NCI-H2171 treated with DMSO at 0.1 percent for 48 hours (cell line): ENCODE results near the gene CLASRP.
A peak's percentile ranks its signal among the peaks of the same experiment; 100 is the strongest.

Experiments
- DNase-seq: peaks from one replicate; lab custom pipeline; 2025; lab: John Stamatoyannopoulos, UW

Gene CLASRP

DNA sequence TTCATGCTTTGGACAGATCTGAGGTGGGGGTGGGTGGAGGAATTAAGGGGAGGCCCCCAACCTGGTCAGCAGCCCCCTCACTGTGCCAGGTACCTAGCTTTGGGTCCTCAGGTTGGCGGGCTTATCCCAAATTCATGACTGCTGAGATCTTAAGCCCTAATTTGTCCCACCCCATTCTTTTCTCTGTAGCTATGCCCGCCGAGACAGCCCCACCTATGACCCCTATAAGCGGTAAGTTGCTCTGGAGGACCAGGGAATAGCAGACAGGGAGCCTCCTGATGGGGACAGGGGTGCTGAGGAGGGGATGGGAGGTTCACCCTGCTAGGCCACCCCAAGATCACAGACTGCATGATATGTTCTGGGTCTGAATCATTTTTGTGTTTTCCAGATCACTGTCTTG is 23.1 kb downstream of the CLASRP start:
- DNase-seq: no peak

- DNase-seq: no peak
Measured at GRCh38 chr19:45063851-45064801, 25.3 kb downstream of the CLASRP start.

DNA sequence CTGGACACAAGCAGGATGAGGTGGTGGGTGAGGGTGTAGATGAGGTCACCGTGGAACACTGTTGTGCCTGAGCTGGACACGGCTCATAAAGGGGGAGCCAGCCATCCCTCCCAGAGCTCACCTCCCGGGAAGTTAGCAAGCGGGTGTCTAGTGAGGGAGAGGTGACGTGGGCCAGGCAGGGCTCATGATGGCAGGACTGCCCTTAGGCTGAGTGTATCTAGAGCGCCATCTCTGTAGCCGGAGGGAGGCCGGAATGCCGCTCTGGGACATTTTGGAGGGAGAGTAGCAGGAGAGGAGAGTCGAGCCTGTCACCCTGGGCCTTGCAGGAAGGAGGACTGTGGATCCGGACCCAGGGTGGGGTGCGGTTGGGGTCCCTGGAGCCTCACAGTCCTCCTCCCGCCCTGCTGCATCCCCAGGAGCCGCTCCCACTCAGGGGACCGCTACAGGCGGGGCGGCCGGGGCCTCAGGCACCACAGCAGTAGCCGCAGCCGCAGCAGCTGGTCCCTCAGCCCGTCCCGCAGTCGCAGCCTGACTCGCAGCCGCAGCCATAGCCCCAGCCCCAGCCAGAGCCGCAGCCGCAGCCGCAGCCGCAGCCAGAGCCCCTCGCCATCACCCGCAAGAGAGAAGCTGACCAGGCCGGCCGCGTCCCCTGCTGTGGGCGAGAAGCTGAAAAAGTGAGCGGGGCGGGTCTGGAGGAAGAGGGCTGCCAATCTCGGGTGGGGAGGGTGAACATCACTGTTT is 28.2 kb downstream of the CLASRP start:
- DNase-seq: no peak

- no peak for DNase-seq
Measured at GRCh38 chr19:45068041-45068440, 29.2 kb downstream of the CLASRP start.

DNA sequence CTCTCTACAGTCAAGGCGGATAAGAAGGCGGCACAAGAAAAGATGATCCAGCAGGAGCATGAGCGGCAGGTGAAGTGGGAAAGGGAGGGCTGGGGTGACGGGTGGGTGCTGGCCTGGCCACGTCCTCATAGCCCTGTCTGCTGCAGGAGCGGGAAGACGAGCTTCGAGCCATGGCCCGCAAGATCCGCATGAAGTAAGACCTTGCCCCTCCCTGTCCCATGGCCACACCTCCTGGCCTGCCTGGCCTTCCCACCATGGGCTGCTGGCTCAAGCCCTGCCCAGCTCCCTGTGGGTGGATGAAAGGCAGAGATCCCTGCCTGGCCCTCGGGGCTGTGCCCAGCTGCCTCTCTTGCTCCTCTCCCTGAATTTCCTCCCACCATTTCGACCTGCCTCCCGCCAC is 30.2 kb downstream of the CLASRP start:
- no peak for DNase-seq

DNA sequence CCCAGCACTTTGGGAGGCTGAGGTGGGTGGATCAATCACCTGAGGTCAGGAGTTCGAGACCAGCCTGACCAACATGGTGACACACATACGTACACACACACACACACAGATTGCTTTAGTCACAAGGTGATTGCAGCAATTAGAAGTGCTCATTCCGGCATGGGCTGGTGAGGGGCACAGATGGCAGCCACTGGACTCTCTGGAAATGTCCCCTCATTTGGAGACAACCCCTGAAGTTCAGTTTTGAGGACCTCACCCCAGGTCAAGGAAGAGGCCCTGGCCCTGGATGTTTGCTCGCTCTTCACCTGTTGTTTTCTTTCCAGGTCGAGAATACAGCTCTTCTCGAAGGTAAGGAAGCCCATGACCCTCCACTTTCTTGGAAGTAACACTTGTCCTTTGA is 31.4 kb downstream of the CLASRP start:
- no peak for DNase-seq

- DNase-seq: no peak
Measured at GRCh38 chr19:45070861-45071544, 32.2 kb downstream of the CLASRP start.

- no peak for DNase-seq
Measured at GRCh38 chr19:45071545-45071938, 32.7 kb downstream of the CLASRP start.

DNA sequence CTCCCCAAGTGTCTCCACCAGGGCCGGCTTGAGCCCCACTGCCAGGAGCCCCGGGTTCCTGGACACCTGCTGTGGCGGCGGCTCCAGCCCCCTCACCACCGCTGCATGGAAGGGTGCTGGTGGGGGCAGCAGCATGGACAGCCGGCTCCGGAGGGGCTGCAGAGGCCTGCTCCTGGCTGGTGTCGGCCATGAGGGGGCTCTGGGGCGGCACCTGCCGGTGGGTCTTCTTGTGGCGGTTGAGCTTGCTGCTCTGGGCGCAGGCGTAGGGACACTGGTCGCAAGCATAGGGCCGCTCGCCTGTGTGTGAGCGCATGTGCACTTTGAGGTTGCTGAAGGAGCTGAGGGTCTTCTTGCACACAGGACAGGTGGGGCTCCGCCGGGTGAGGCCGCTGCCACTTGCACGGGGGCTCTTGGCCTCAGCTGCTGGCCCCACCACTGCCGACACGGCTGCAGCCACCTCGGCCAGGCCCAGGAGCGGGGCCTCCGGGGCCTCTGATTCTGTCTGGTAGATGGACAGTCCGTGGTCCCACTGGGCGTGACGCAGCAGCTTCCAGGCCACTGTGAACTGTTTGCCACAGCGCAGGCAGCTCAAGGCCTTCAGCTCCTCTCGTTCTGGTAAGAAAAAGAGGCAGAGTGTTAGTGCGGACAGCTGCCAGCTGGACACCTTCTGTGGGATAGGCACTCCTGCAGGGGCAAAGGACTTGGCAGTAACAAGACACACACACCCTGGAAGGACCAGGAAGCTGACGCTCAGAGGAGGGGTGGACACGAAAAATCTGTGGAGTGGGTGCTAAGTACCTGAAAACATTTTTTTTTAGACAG is 33.3 kb downstream of the CLASRP start:
- DNase-seq: no peak

- DNase-seq: no peak
Measured at GRCh38 chr19:45074744-45075300, 36.0 kb downstream of the CLASRP start.

- DNase-seq: no peak
Measured at GRCh38 chr19:45075301-45076028, 36.6 kb downstream of the CLASRP start.

- peak; percentile 65 for DNase-seq
Measured at GRCh38 chr19:45076029-45076850, 37.4 kb downstream of the CLASRP start, which contains the start of gene ZNF296. TSS of gene ZNF296 (minus strand) at chr19:45076478. CDS start at chr19:45076373, 105 bp downstream.

DNA sequence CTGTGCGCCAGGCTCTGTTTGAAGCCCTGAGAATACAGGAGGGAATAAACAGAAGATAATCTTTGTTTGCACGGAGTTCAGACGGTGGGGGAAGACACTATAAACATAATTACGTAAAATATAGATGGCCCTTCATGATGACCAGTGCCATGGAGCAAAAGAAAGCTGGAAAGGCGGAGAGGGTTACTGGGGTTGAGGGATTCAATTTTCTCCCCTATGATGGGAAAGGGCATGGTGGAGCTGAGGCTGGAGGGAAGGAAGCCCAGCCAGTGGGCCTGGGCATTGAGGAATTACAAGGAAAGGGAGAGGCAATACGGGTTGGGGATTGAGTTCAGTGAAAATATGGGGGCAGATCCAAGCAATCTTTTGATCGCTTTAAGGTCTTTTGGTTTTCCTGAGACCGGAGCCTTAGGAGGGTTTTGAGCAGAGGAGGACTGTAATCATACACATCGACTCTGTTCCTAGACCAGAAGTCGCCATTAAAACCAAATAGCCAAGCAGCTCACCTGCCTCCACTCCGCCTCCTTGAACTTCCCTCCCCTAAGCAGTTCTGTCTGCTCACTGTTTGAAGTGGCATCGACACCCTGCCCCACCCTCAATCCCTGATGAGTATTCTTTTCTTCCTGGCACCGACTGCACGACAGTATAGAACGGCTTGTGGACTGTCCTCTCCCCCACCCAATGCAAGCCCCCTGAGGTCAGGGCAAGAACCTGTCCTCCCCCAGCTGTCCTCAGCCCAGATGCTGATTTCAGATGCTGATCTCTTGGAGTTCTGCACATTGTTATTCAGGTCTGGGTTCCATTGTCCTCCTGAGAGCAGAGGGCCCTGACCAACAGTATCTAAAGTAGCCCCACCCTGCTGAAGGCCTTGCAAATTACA is 38.2 kb downstream of the CLASRP start:
- no peak for DNase-seq

GRCh38 chr19:45078390-45079062 is 39.7 kb downstream of the CLASRP start:
- DNase-seq: no peak

DNA sequence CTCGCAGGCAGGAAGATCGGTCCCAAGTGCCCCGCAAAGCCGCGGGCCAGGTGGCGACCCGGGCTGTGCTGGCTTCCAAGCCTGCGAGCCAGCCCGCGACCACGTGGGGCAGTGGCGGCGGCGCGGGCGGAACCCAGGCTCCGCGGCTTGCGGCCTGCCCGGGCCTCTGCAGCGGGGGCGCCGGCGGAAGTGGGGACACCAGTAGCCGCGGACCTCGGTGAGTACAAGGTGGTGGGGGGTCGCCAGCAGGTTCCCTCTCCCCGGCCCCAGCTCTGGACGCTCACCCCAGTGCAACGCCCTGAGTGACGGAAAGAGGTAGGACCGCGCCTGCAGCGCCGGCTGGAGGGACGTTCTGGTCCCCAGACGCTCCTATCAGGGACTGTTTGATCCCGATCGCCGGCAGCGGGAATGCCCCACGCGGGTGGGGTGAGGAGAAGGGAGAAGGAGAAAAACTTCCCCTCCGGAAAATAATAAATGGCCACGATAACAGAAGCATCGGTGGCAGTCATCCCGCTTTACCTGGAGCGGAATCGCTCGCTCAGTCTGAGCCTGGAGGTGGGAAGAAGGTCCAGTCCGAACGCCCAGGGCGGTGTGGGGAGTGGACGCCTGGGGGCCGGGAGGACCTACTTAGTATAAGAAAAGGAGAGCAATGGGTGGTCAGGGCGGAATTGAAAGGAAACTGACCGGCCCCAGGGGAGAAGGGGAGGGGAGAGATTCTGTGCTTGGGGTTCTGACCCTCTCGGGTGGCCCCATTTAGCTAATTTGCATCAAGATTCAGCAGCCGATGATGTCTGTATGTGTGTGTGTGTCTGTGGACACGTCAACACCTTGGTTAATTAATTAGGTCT is 40.4 kb downstream of the CLASRP start, which contains the start of gene GEMIN7:
Gene GEMIN7 (plus strand): TSS at position 198 of the 848 bp plus-strand sequence. CDS start 10,855 bp downstream, outside the sequence.
- DNase-seq: peak; percentile 81

DNA sequence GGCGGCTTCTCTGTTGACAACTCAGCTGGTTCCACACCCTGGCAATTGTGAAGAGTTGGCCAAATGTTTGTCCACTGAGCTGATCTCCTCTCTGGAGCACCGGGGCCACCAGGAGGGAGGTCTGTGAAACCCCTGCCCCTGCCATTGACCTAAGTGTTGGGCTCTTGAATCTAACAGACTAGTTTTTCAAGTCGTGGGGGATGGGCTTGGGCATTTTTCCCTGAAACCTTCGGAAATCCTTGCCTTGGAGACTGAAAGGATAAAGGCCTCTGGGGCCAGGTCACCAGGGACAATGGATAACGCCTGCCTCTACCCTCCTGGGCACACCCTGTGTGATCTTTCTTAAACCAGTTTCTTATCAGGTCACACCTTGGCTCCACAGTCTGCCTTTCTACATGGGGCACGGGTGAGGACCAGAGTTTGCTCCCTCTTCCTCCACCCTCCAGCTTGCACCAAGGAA is 41.1 kb downstream of the CLASRP start:
- DNase-seq: no peak

DNA sequence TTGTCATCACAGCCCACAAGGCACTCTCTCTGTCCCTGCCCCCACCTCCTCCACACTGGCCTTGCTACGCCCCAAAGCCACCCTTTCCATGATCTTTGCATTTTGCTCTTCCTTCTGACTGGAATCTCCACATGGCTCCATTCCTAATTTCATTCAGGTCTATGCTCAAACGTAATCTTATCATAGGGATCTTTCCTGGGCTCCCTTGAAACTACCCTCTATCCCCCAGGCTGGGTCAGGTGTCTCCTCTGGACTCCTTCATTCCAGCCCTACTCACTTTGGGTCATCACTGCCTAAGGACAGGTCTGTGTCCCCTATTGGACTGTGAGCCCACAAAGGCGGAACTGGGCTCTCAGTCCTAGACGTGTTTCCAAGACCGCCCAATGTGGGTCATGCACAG is 43.3 kb downstream of the CLASRP start:
- DNase-seq: no peak
